CD4-positive, alpha-beta T cell treated with Interleukin-1 beta for 1 hour (primary cell): ENCODE results near the gene CD3E.
A peak's percentile ranks its signal among the peaks of the same experiment; 100 is the strongest.

ENCODE experiments used
- DNase-seq, 2 donors: peaks; one replicate each; pipeline ENCODE4 v3.0.0-alpha.2; 2020 to 2022

Gene CD3E

DNA sequence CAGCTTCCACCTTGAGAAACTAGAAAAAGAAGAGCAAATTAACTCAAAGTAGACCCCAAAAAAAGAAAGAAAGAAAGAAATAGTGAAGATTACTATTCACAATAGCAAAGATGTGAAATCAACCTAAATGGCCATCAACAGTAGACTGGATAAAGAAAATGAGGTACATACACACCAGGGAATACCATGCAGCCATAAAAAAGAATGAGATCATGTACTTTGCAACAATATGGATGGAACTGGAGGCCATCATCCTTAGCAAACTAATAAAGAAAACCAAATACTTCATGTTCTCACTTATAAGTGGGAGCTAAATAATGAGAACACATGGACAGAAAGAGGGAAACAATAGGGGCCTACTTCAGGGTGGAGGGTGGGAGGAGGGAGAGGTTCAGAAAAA lies 24.2 kb downstream of the CD3E start:
- no peak for DNase-seq

DNA sequence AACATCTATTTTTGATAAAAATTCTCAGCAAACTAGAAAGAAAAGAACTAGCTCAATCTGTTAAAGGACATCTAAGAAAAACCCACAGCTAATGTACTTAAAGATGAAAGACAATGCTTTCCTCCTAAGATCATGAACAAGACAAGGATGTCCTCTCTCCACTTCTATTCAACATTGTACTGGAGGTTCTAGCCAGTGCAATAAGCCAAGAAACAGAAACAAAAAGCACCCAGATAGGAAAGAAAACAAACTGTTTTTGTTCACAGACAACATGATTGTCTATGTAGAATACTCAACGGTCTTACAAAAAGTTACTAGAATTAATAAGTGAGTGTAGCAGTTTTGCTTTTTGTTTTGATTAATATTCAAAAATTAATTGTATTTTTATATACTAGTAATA lies 30.2 kb downstream of the CD3E start:
- peak in 1 of 2 donors; percentile 54 for DNase-seq

DNA sequence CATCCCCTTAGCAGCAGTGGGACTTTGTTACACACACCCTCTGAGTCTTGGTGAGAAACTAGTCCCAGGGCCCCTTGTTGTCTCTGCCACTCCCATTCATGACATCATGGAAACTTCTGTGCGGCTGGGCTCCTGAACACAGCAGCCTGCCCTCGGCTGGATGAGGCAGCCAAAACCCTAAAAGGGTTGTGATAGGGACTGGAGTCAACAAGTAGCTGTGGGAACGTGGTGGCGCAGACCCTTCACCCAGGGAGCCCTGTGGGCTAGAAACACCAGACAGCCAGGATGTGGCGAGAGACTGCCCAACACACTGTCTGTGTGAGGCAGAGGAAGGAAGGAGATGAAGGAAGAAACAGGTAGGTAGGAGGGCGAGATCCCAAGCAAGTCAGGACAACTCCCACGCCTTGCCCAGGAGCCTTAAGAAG lies 34.1 kb downstream of the CD3E start:
- DNase-seq = peak; percentile 89 to 92

DNA sequence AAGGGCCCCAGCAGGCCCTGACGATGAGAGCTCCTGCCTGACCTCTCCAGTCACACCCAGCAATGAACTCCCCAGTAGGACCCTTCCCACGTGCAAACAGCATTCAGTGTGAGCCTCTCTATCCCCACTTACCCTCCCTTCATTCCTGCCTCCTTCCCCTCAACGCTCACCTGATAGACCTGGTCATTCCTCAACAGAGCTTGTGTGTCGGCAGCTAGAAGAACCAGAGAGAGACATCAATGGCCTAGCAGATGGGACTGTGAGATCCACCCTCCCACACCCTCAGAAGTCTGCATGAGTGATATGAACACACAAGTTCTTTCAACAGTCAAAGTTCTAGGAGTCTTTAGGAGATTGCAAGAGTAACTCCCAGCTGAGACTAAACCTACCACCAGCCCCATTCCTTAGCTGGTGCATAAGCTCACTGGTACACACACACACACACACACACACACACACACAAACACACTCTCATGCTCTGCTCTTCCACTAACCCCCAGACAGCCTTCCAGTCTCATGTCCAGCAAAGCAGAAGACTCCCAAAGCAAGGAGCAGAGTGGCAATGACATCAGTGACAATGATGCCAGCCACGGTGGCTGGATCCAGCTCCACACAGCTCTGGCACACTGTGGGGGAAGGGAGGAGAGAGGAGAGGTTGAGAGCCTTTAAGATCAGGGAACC lies 34.9 kb downstream of the CD3E start:
- peak; percentile 7 to 39 for DNase-seq

DNA sequence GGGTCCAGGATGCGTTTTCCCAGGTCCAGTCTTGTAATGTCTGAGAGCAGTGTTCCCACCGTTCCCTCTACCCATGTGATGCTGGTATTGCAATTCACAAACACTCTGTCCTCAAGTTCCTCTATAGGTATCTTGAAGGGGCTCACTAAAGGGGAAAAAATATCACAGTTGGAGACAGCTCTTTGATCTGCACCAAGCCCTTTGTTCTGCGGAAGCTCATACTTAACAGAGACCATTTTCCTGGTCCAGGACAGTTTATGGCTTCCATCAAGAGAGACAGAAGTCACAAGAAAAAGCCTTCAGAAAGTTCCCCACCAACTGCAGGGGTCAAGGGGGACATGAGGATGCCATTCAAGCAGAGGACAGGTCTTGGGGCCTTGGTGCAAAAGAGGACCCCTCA lies 35.9 kb downstream of the CD3E start:
- no peak for DNase-seq

DNA sequence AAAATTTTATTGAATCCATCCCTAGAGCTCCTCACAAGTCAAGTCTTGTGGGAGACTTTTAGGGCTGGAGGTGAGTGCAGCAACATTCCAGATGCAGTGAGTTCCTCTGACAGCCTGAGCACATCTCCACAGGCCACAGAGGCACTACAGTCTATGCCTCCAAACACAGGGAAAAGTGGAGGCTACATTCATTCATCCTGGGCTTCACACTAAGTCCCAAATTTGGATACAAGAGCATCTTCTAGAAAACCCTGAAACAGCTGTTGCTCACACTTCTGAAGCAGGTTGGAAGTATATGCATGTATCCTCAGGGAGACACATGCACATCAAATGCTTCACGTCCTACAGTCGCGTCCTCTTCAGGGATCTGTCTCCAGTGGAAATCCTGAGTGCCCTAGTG lies 36.7 kb downstream of the CD3E start:
- DNase-seq = no peak

DNA sequence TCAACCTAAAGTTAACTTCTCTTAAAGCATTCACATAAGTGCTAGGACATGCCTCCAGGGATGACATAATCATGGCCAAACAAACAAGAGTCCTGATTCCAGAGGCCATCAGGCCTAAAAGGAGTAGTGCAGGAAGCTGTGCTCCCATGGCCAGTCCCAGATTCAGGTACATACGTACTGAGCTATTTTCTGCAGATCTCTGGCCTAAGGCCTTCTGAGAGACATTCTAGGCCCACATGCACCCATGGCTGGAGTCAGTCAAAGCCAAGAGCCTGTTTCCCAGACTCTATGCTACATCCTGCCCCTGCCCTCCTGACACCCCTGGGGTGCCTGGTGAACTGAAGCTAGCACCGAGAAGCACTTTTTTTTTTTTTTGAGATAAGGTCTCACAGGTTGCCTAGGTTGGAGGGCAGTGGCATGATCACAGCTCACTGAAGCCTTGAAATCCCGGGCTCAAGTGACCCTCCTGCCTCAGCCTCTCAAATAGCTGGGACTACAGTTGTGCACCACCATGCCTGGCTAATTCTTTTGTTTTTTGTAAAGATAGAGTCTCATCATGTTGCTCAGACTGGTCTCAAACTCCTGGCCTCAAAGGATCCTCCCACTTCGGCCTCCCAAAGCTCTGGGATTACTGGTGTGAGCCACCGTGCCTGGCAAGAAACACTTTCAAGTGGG lies 37.4 kb downstream of the CD3E start:
- peak in 1 of 2 donors; percentile 39 for DNase-seq

DNA sequence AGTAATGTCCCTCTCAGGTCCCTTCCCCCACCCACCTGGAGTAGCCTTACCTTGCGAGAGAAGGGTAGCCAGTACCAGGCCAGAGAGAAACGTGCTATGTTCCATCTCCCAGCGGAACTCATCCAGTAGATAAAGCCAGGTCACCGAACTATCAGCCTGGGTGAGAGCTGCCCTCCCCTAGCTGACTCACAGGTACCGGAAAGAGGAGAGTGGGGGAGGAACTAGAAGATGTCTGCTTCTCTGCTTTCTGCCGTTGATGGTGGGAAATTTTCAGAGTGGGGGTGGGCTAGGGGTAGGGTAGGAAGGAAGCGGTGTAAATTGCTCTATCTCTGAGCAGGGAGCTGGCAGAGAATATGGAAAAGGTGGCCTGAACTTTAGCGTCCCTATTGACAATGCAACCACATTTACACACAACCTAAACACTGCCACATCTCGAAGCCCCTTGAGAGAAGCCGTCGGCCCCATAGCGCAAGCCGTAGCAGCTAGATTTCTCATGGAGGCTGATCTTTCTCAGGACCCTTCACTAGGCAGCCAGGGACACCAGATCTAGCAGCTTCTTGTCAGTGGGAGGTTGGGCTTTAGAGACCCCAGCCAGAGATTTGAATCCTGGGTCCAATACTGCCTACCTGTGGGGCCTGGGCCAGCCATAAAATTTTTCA lies 38.1 kb downstream of the CD3E start, which contains the start of gene CD3D:
Gene CD3D (minus strand): TSS at position 203 of the 659 bp plus-strand sequence. CDS start 98 bp downstream, at position 105.
- peak; percentile 58 to 80 for DNase-seq

DNA sequence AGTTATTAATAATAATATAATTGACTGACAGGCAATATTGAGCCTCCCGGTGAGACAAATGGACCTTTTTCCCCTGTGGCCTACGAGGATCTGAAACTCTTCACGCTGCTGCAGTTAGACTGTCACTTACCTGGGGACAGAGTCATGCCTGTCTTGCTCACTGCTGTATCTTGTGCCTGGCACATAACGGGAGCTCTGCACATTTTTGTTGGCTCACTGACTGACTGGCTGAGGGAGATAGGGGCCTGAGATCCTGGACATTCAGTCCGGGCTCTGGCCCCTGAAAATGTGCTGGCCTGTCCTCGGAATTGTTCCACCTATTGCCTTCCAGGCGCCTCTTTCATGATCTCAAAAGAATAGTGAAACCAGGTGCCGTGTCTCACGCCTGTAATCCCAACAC lies 38.7 kb downstream of the CD3E start:
- DNase-seq = peak in 1 of 2 donors; percentile 31

DNA sequence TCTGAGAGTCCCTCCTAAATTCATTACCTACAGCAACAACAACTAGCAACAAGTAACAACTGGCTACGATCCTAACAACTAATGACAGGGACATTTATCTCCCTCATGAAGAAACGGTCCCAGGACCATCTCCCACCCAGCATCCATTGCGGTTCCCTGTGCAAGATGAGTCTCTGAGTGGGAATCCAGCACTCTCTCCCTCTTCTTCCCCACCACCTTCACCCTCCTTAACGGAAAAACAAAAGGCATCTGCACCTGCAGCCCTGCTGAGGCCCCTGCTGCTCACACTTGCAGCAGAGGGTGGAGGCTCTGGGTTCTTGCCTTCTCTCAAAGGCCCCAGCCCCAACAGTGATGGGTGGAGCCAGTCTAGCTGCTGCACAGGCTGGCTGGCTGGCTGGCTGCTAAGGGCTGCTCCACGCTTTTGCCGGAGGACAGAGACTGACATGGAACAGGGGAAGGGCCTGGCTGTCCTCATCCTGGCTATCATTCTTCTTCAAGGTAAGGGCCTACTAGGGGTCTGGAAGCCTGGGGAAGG lies 39.5 kb downstream of the CD3E start, which contains the start of gene CD3G:
Gene CD3G (plus strand): TSS at position 364 of the 535 bp plus-strand sequence. CDS start 80 bp downstream, at position 444.
- DNase-seq = peak; percentile 68 to 79

DNA sequence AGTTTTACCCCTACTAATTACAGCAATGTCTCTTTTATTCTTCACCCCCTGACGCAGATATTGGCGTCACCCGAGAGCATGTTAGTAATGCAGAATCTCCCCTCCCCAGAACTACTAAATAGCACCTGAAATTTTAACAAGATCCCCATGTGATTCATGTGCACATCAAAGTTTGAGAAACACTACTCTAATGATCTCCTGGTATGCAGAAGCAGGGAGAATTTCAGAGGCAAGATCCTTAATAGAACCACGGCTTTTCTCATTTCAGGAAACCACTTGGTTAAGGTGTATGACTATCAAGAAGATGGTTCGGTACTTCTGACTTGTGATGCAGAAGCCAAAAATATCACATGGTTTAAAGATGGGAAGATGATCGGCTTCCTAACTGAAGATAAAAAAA lies 44.9 kb downstream of the CD3E start:
- DNase-seq = no peak

DNA sequence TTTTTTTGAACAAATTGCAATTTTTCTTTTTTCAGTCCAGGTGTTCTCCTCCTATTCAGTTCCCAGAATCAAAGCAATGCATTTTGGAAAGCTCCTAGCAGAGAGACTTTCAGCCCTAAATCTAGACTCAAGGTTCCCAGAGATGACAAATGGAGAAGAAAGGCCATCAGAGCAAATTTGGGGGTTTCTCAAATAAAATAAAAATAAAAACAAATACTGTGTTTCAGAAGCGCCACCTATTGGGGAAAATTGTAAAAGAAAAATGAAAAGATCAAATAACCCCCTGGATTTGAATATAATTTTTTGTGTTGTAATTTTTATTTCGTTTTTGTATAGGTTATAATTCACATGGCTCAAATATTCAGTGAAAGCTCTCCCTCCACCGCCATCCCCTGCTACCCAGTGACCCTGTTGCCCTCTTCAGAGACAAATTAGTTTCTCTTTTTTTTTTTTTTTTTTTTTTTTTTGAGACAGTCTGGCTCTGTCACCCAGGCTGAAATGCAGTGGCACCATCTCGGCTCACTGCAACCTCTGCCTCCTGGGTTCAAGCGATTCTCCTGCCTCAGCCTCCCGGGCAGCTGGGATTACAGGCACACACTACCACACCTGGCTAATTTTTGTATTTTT lies 48.7 kb downstream of the CD3E start:
- DNase-seq = peak in 1 of 2 donors; percentile 76

DNA sequence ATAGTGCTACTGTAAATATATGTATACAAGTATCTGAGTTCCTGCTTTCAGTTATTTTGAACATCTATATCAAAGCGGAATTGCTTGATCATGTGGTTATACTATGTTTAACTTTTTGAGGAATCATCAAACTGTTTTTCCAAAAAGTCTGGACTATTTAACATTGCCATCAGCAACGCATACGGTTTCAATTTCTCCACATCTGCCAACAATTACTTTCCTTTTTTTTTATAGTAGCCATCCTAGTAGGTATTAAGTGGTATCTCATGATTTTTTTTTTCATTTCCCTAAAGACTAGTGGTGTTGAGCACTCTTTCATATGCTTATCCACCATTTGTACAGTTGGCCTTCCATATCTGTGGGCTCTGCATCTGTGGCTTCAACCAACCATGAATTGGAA lies 53.5 kb downstream of the CD3E start:
- DNase-seq = no peak

DNA sequence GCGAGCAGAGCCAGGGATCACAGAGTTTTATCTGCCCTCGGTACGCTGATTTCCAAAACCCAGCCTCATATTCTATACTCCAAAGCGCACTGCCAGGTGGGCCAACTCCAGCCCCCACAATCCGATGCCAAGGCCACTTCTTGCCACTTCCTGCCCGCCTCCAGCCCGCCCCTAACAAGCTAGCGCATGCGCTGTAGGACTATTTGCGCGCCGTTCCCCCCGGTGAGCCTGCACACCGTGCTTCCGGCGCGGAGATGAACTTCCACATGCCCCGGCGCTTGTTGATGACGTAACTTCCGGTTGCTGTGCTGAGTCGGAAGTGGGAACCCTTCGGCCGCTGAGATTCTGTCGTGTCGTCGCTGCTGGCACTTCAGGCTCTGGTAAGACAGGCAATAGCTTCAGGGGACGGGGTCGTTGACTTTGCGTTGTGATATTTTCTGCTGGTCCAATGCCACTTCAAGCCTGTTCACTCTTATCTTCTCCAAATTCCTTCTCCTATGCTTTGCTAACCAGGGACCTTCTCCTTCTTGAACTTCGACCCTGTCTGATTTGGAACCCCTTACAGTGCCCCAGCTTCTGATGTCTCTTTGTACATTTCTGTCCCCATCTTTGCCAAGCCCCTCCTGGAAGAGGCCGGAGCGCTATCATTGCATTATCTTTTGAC lies 54.9 kb downstream of the CD3E start, which contains the start of gene UBE4A:
Gene UBE4A (plus strand): TSS at position 306 of the 664 bp plus-strand sequence. CDS start 5,481 bp downstream, outside the sequence.
- peak; percentile 97 to 98 for DNase-seq

DNA sequence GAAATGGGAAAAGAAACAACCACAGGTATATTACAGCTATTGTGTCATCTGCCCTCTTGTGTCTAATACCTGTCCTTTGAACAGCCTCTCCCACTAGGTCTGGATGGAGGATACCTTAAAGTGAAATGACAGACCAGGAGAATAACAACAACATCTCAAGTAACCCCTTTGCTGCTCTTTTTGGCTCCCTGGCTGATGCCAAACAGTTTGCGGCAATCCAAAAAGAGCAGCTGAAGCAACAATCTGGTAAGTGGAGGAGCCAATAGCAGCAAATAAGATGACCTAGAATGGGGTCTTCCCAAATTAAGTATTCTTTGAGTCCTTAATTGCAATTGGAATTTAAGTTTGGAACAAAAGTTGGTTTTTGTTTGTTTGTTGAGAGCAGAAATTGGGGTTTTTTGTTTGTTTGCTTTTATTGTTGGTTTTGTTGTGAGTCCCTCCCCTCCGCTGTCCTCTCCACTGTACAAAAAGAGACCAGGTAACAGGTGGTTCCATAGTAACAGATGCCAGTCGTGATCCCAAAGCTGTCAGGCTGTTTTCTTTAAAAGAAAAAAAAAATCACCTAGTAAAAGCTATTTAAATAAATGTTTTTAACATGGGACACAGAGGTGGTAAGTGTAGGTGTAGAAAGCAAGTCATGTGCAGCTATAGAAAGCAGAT lies 60.6 kb downstream of the CD3E start:
- DNase-seq = no peak
